Neural progenitor cell (in vitro differentiated cells): ENCODE results near the gene SMARCAD1. TPM values are rescaled to one million over a fixed set of nuclear protein-coding genes. Genes with fewer than 3 reads are reported as not detected.
A peak's percentile ranks its signal among the peaks of the same experiment; 100 is the strongest.

ENCODE experiments used
- DNase-seq: peaks from one replicate; pipeline ENCODE4 v3.0.0-alpha.2; 2016; ENCODE audit warnings: low spot score
- H2AFZ ChIP-seq: fragments of 200-600 bp; sonication (generic); replicated peaks from 2 replicates; pipeline ENCODE4 v1.6.1; 2016; ENCODE audit warnings: antibody characterized with exemption
- H3F3A ChIP-seq: fragments of 200-600 bp; sonication (generic); 2 replicates; pipeline ENCODE4 v1.6.1; 2016; ENCODE audit warnings: antibody characterized with exemption, low read depth
- H3K27ac ChIP-seq: fragments of 200-600 bp; sonication (generic); 2 replicates; pipeline ENCODE4 v1.5.1; 2016; ENCODE audit warnings: mild to moderate bottlenecking
- H3K27me3 ChIP-seq: fragments of 200-600 bp; sonication (generic); 2 replicates; pipeline ENCODE4 v1.6.1; 2016; ENCODE audit warnings: mild to moderate bottlenecking, moderate library complexity
- H3K36me3 ChIP-seq: fragments of 200-600 bp; sonication (generic); 2 replicates; pipeline ENCODE4 v1.5.1; 2016
- H3K4me1 ChIP-seq: fragments of 200-600 bp; sonication (generic); 2 replicates; pipeline ENCODE4 v1.6.1; 2016; ENCODE audit warnings: mixed run types
- H3K4me2 ChIP-seq: fragments of 200-600 bp; sonication (generic); 2 replicates; pipeline ENCODE4 v1.6.1; 2016
- H3K4me3 ChIP-seq: fragments of 200-600 bp; sonication (generic); 2 replicates; pipeline ENCODE4 v1.5.1; 2016
- H3K79me2 ChIP-seq: fragments of 200-600 bp; sonication (generic); 2 replicates; pipeline ENCODE4 v1.6.1; 2016; ENCODE audit warnings: low read depth
- H3K9ac ChIP-seq: fragments of 200-600 bp; sonication (generic); 2 replicates; pipeline ENCODE4 v1.6.1; 2016
- H3K9me3 ChIP-seq: fragments of 200-600 bp; sonication (generic); 2 replicates; pipeline ENCODE4 v1.5.1; 2016; ENCODE audit warnings: low read depth
- H4K20me1 ChIP-seq: fragments of 200-600 bp; sonication (generic); 2 replicates; pipeline ENCODE4 v1.6.1; 2016; ENCODE audit warnings: low read depth
- H3K27ac Mint-ChIP-seq: 3 replicates; pipeline ENCODE4 v1.8.0; 2021; ENCODE audit warnings: mixed read lengths
- H3K27me3 Mint-ChIP-seq: 2 replicates; pipeline ENCODE4 v1.8.0; 2022; ENCODE audit warnings: low read depth, mild to moderate bottlenecking, inconsistent platforms, moderate library complexity, mixed read lengths; ENCODE audit not compliant: insufficient read depth
- H3K36me3 Mint-ChIP-seq: 3 replicates; pipeline ENCODE4 v1.8.0; 2021; ENCODE audit warnings: mixed read lengths
- H3K4me1 Mint-ChIP-seq: 3 replicates; pipeline ENCODE4 v1.8.0; 2021; ENCODE audit warnings: mixed read lengths
- H3K4me3 Mint-ChIP-seq: 3 replicates; pipeline ENCODE4 v1.8.0; 2021; ENCODE audit warnings: mild to moderate bottlenecking, moderate library complexity, mixed read lengths
- H3K9me3 Mint-ChIP-seq: 3 replicates; pipeline ENCODE4 v1.8.0; 2020; ENCODE audit warnings: mixed read lengths
- EZH2 ChIP-seq: fragments of 200-600 bp; sonication (generic); IDR thresholded peaks from 2 replicates; pipeline ENCODE4 v1.6.1; 2017; ENCODE audit warnings: antibody characterized with exemption, mild to moderate bottlenecking, moderate library complexity
- EZH2phosphoT487 ChIP-seq: fragments of 200-600 bp; sonication (generic); IDR thresholded peaks from 2 replicates; pipeline ENCODE4 v1.6.1; 2017; ENCODE audit warnings: antibody characterized with exemption
- total RNA-seq: library from RNA; depleted of rRNA; stranded (reverse); fragments of >200 nt; gene quantifications from 2 replicates; pipeline ENCODE4 v1.2.3, GENCODE V29; 2015; ENCODE audit warnings: low replicate concordance
- TF ChIP-seq, protein P1 (sequence below): fragments of 200-600 bp; sonication (generic); IDR thresholded peaks from 2 replicates; pipeline ENCODE4 v1.5.1; 2017; ENCODE audit warnings: antibody characterized with exemption, mild to moderate bottlenecking

SMARCAD1 gene
- total RNA-seq, 1 donor from 2014 or later = 115 TPM

DNA sequence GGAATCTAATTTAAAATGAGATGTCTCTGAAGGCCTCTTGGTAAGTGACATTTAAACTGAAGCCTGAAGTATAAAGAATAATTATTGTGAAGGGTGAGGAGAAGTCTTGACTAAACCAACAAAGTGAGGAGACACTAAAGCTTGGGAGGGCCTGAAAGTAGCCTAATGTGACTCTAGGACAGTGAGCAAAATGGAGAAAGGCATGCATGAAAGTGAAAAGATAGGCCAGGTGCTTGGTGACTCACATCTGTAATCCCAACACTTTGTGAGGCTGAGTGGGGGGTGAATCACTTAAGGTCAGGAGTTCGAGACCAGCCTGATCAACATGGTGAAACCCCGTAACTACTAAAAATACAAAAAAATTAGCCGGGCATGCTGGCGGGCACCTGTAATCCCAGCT lies 46.9 kb upstream of the SMARCAD1 start:
- H3K9ac ChIP-seq = no peak overlapping the region
- no peaks in the 10 kb centered on the region for H3K27me3 ChIP-seq
- no peak overlapping the region for H3K27ac Mint-ChIP-seq
- H3K4me2 ChIP-seq = no peak overlapping the region
- H4K20me1 ChIP-seq = no peaks in the 10 kb centered on the region
- no peak overlapping the region for H3K4me3 Mint-ChIP-seq
- peaks cover 6% of the 10 kb centered on the region for H3K4me1 Mint-ChIP-seq
- no peak overlapping the region for H2AFZ ChIP-seq
- no peak overlapping the region for H3K27ac ChIP-seq
- peaks cover 5% of the 10 kb centered on the region for H3K4me1 ChIP-seq
- peaks cover 2% of the 10 kb centered on the region for H3K27me3 Mint-ChIP-seq
- DNase-seq = no peak
- H3F3A ChIP-seq = no peaks in the 10 kb centered on the region
- no peak overlapping the region for H3K4me3 ChIP-seq
- H3K36me3 Mint-ChIP-seq = no peaks in the 10 kb centered on the region
- no peaks in the 10 kb centered on the region for H3K36me3 ChIP-seq
- H3K9me3 Mint-ChIP-seq = peaks cover 7% of the 10 kb centered on the region
- H3K9me3 ChIP-seq = no peaks in the 10 kb centered on the region
- TF ChIP-seq EZH2 (no peak), EZH2phosphoT487 (no peak)
- TF ChIP-seq, protein P1, sequence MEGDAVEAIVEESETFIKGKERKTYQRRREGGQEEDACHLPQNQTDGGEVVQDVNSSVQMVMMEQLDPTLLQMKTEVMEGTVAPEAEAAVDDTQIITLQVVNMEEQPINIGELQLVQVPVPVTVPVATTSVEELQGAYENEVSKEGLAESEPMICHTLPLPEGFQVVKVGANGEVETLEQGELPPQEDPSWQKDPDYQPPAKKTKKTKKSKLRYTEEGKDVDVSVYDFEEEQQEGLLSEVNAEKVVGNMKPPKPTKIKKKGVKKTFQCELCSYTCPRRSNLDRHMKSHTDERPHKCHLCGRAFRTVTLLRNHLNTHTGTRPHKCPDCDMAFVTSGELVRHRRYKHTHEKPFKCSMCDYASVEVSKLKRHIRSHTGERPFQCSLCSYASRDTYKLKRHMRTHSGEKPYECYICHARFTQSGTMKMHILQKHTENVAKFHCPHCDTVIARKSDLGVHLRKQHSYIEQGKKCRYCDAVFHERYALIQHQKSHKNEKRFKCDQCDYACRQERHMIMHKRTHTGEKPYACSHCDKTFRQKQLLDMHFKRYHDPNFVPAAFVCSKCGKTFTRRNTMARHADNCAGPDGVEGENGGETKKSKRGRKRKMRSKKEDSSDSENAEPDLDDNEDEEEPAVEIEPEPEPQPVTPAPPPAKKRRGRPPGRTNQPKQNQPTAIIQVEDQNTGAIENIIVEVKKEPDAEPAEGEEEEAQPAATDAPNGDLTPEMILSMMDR = no peak
- H3K79me2 ChIP-seq = no peaks in the 10 kb centered on the region

DNA sequence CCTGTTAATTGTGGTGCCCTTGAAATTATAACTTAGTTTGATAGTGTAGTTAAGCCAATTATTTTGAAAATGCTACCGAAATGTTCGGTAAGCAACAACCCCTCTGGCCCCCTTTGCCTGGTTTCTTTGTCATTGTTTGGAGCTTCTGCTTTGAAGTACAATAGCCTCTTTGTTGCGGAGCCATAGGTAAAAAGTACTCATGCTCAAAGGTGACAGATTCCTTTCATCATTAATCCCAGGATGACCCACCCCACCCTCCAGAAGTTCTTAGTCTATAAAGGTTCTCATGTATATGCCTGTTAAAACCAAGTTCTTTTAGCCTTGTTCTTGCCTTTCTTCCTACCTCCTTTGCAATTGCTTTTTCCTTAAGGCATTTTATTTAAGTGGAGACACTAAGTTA lies 42.4 kb upstream of the SMARCAD1 start:
- H3K4me3 ChIP-seq = no peak overlapping the region
- Mint-ChIP-seq H3K27me3 (peaks cover 4% of the 10 kb centered on the region), H3K9me3 (peaks cover 4% of the 10 kb centered on the region), H3K4me1 (peaks cover 6% of the 10 kb centered on the region), H3K27ac (no peak overlapping the region), H3K36me3 (no peaks in the 10 kb centered on the region), H3K4me3 (no peak overlapping the region)
- peaks cover 5% of the 10 kb centered on the region for H3K4me1 ChIP-seq
- no peaks in the 10 kb centered on the region for H3K36me3 ChIP-seq
- H3K79me2 ChIP-seq = no peaks in the 10 kb centered on the region
- H3F3A ChIP-seq = no peaks in the 10 kb centered on the region
- H3K9ac ChIP-seq = no peak overlapping the region
- H3K4me2 ChIP-seq = no peak overlapping the region
- no peak overlapping the region for H3K27ac ChIP-seq
- no peaks in the 10 kb centered on the region for H3K9me3 ChIP-seq
- peak; percentile 15 for DNase-seq
- no peaks in the 10 kb centered on the region for H4K20me1 ChIP-seq
- H3K27me3 ChIP-seq = no peaks in the 10 kb centered on the region
- no peak overlapping the region for H2AFZ ChIP-seq
- TF ChIP-seq, protein P1 = no peak
- TF ChIP-seq EZH2phosphoT487 = no peak

DNA sequence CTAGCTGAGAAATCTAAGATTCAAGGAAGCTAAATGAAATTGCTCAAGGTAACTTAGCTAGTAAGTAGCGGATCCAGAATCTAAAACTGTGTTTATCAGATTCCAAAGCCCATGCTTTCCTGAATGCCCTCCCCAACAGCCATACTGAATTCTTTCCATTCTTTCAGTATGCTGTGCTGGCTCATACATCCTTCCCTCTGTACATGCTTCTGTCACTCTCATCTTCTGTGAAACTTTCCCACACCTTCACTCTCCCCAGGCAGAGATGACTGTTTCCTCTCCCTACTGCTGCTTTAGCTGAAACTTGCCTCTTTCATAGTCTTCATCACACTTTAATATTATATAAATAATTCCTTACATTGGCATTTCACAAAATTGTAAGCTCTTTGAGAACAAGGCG lies 39.3 kb upstream of the SMARCAD1 start:
- Histone ChIP-seq H3K4me1 (peaks cover 5% of the 10 kb centered on the region), H3K27me3 (no peaks in the 10 kb centered on the region), H3K4me2 (no peak overlapping the region), H3K27ac (no peak overlapping the region), H2AFZ (no peak overlapping the region), H3K9ac (no peak overlapping the region), H3F3A (no peaks in the 10 kb centered on the region), H3K9me3 (no peaks in the 10 kb centered on the region), H3K36me3 (no peaks in the 10 kb centered on the region), H3K4me3 (no peak overlapping the region), H3K79me2 (no peaks in the 10 kb centered on the region), H4K20me1 (no peaks in the 10 kb centered on the region)
- H3K9me3 Mint-ChIP-seq = peaks cover 4% of the 10 kb centered on the region
- H3K4me1 Mint-ChIP-seq = peaks cover 3% of the 10 kb centered on the region
- peaks cover 6% of the 10 kb centered on the region for H3K27me3 Mint-ChIP-seq
- no peak overlapping the region for H3K27ac Mint-ChIP-seq
- no peak for DNase-seq
- no peak overlapping the region for H3K4me3 Mint-ChIP-seq
- no peaks in the 10 kb centered on the region for H3K36me3 Mint-ChIP-seq
- TF ChIP-seq, protein P1 = no peak
- TF ChIP-seq EZH2phosphoT487 (no peak), EZH2 (no peak)
